Coronary artery (tissue), 2 donors: ENCODE results near the gene SLCO2B1.

Source experiments
- DNase-seq: peaks from one replicate; pipeline ENCODE4 v3.0.0-alpha.2; 2017; ENCODE audit warnings: low spot score
- H3K27ac ChIP-seq, 2 donors: fragments of 200-600 bp; sonication (generic); one replicate each; pipeline ENCODE4 v1.5.1; 2016 to 2019
- H3K4me3 ChIP-seq: fragments of 200-600 bp; sonication (generic); 2 replicates; pipeline ENCODE4 v1.5.1; 2016; ENCODE audit warnings: mild to moderate bottlenecking, moderate library complexity
- TF ChIP-seq, protein P1 (sequence below): fragments of 200-600 bp; sonication (generic); IDR thresholded peaks from one replicate; pipeline ENCODE4 v1.5.1; 2019; ENCODE audit warnings: antibody characterized with exemption

The SLCO2B1 gene

DNA sequence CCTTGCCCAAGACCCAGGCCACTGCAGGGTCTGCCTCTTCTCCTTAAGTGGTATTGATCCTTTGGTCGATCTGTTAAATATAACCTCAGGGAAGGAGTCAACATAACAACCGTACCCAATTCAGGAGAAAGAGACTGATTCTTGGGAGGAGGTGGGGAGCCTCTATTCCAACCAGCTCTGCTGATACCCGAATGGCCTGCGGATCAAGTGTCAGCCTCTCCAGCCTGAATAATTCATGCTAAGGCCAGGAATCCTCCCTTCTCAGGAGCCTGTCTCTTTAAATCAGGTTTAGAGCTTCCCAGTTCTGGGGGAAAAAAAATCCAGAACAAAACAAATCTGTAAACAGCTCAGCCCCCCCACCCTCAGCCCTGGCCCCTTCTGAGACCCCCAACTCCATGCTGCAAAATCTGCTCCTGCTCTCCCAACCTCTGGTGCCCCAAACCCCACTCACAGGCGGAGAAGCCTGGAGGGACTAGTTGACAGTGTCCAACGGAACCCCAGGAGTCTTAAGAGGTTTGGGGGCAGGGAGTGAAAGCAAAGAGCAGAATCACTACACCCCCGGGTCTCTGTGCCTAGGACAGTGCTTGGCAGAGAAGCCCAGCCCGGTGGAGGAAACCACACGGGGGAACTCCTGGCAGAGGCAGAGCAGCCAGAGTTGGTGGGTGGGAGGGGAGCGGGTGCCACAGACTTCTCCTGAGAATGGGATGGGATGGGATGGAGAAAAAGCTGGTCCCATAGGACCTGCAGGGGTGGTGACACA is 88.8 kb downstream of the SLCO2B1 start:
- DNase-seq, result peak; percentile 33
- Histone ChIP-seq H3K4me3 (no peak overlapping the region), H3K27ac (no peak overlapping the region)
- TF ChIP-seq, protein P1, sequence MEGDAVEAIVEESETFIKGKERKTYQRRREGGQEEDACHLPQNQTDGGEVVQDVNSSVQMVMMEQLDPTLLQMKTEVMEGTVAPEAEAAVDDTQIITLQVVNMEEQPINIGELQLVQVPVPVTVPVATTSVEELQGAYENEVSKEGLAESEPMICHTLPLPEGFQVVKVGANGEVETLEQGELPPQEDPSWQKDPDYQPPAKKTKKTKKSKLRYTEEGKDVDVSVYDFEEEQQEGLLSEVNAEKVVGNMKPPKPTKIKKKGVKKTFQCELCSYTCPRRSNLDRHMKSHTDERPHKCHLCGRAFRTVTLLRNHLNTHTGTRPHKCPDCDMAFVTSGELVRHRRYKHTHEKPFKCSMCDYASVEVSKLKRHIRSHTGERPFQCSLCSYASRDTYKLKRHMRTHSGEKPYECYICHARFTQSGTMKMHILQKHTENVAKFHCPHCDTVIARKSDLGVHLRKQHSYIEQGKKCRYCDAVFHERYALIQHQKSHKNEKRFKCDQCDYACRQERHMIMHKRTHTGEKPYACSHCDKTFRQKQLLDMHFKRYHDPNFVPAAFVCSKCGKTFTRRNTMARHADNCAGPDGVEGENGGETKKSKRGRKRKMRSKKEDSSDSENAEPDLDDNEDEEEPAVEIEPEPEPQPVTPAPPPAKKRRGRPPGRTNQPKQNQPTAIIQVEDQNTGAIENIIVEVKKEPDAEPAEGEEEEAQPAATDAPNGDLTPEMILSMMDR, result no peak

DNA sequence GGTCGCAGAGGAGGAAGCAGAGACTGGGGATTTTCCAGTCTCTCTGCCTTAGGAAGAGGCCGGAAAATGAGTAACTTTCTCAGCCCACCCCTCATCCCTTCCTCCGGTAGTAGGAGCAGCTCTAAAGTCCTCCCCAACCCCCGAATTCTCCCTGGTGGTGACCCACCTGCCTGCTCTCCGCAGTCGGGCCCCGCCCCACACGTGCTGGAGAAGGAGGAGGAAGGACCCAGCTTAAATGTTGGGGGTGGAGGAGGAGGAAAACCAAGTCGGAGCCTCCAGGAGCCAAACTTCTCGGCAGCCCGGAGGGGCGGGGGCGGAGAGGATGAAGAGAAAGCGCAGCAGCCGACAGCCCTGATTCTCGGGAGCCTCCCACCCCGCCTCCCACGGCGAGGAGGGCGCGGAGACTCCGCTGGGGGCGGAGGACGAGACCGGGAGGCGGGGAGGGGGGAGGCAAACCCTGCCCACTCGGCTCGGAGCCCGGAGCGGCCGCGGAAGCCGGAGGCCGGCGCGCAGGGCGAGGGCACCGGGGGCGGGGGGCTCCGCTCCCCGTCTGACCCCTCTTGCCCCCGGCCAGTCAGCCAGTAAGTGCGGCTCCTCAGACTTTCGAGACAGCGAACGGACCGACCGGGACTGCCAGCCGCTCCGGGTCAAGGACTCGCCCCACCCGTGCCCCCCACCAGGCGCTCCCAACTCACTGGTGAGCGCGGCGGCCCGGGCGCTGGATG is 89.6 kb downstream of the SLCO2B1 start, which contains the start of gene TPBGL:
TSS of gene TPBGL (plus strand) at position 464 of the 725 bp plus-strand sequence. CDS start 276 bp downstream, outside the sequence.
- H3K27ac ChIP-seq, result no peak within 1 kb of the TSS
- DNase-seq, result peak; percentile 63

DNA sequence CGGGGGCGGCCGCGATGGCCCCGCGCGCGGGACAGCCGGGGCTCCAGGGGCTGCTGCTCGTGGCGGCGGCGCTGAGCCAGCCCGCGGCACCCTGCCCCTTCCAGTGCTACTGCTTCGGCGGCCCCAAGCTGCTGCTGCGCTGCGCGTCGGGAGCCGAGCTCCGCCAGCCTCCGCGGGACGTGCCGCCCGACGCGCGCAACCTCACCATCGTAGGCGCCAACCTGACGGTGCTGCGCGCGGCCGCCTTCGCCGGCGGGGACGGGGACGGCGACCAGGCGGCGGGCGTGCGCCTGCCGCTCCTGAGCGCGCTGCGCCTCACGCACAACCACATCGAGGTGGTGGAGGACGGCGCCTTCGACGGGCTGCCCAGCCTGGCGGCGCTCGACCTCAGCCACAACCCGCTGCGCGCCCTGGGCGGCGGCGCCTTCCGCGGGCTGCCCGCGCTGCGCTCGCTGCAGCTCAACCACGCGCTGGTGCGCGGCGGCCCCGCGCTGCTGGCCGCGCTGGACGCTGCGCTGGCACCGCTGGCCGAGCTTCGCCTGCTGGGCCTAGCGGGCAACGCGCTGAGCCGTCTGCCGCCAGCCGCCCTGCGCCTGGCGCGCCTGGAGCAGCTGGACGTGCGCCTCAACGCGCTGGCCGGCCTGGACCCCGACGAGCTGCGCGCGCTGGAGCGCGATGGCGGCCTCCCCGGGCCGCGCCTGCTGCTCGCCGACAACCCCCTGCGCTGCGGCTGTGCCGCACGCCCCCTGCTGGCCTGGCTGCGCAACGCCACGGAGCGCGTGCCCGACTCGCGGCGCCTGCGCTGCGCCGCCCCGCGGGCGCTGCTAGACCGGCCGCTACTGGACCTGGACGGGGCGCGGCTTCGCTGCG is 90.4 kb downstream of the SLCO2B1 start:
- TF ChIP-seq, protein P1, result peak; percentile 91
- DNase-seq, result peak; percentile 47
- Histone ChIP-seq H3K27ac (no peak overlapping the region), H3K4me3 (peak overlapping the region; percentile 71)

More for the DNA sequence above, 89.6 kb downstream of the SLCO2B1 start, which contains the start of gene TPBGL:
- TF ChIP-seq, protein P1, result no peak
- peak within 1 kb of the TSS; percentile 71 for H3K4me3 ChIP-seq

DNA sequence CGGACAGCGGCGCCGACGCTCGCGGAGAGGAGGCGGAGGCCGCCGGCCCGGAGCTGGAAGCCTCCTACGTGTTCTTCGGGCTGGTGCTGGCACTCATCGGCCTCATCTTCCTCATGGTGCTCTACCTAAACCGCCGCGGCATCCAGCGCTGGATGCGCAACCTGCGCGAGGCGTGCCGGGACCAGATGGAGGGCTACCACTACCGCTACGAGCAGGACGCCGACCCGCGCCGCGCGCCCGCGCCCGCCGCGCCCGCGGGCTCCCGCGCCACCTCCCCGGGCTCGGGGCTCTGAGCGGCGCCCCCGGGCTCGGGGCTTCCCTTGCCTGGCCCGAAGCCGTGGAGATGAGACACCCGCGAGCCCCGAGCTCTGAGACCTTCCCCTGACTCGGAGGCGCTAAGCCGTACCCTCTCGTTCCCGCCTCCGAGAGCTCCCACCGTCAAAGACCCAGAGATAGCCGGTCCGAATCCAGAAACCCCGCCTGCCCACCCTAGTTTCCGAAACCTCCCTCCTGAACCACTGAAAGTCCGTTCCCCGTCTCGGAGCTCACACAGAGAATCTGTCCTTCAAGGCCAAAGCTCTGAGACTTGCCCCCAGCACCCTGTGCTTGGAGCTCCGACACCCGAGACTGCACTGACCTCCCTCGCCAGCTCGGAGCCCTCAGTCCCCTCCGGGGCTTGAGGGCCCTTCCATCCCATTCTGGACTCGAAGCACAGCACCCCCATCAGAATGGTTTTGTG is 91.2 kb downstream of the SLCO2B1 start:
- TF ChIP-seq, protein P1, result no peak
- Histone ChIP-seq H3K27ac (no peak overlapping the region), H3K4me3 (peak overlapping the region; percentile 71)
- DNase-seq, result no peak

DNA sequence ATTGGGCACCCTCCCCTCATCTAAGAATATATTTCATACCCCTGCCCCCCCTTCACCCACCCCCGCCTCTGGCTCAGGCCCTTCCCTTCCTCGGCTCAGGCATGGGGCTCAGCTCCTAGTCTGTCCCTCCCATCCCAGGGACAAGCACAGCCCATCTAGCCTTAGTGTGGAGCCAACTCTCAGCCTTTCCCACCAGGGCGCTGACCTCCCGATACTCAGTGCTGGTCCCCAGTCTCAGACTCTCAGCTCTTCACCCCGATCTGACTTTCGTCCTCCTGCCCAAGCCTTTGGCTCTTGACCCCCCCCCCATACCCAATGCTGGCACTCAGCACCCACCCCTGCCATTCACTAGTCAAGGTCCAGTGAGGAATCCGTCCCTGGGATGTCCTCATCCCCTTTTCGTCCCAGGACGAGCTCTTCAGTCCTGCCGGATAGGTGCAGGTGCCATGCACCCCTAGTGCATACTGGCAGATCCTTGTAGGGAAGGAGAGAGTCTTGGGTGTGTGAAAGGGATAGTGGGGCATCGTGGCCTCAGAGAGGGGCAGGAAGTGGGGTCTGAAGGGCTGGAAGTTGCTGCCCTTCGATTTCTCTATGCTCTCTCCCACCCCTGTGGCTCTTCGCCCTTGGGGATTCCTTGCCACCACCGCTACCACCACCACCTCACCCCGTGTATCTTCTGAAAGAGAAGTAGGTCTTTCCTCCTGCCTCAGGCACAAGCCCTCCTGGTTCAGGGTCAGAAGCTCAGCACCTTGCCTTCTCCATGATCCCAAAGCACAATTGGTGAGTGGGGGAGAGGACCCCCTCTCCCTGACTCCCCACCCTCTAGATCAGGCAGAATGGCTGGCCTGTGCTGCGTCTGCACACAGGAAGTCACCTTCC is 92.1 kb downstream of the SLCO2B1 start:
- H3K4me3 ChIP-seq, result no peak overlapping the region
- H3K27ac ChIP-seq, result no peak overlapping the region
- TF ChIP-seq, protein P1, result no peak
- DNase-seq, result no peak
